ENCODE data around the gene HAPSTR1. TPM values are rescaled to one million over a fixed set of nuclear protein-coding genes. Genes with fewer than 3 reads are reported as not detected.
"Not testable (repeated sequence)": the region's sequence is repeated elsewhere in the genome, so short reads cannot be mapped to it uniquely, and the experiment has no call there.

Gene HAPSTR1
- 10 to 100 TPM in 1 of 3 donors, 1 to 10 TPM in 2; 4.9 to 20.2 (median 6.1) TPM for polyA plus RNA-seq

- peak; percentile 99 to 100 (median 99) for DNase-seq
- peaks cover 8 to 15% (median 12%) of the 10 kb centered on the region in 3 donors for H3K36me3 Mint-ChIP-seq
- peaks cover 13 to 27% (median 20%) of the 10 kb centered on the region in 3 donors for H3K27me3 Mint-ChIP-seq (ENCODE audit: low read depth in 3 of 3)
- no peaks in the 10 kb centered on the region for H3K9me3 Mint-ChIP-seq
- peak within 1 kb of the TSS; percentile 91 to 98 (median 96) for H3K27ac Mint-ChIP-seq
- peaks cover 44 to 45% of the 10 kb centered on the region in 2 donors for H3K4me1 Mint-ChIP-seq
- H3K4me3 Mint-ChIP-seq = peak within 1 kb of the TSS; percentile 95 to 100 (median 98)
Observed at GRCh38 chr16:9090960-9091866, at the start of gene HAPSTR1. TSS of gene HAPSTR1 (plus strand) at chr16:9091644. CDS start at chr16:9092045, 401 bp downstream.

DNA sequence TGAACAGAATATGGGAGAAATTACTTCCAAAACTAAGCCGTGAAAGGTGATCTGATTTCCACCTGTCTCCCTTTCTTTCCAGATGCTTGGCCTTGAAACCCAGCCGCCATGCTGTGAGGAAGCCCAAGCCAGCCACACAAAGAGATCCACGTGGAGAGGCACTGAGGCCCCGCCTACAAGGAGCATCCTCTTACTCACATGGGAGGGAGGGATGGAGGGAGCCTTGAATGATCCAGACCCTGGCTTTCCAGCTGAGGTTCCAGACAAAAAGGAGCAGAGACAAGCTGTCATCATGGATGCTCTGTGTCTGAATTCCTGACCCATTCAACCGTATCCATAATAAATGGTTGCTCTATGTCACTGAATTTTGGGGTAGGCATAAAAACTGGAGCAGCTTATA, 48.9 kb upstream of the HAPSTR1 start:
- Mint-ChIP-seq H3K36me3 (no peaks in the 10 kb centered on the region), H3K27me3 (ENCODE audit: low read depth in 3 of 3) (peaks cover 1 to 5% (median 2%) of the 10 kb centered on the region in 3 donors), H3K27ac (no peak overlapping the region), H3K9me3 (peaks cover 0 to 2% (median 0%) of the 10 kb centered on the region in 6 donors), H3K4me3 (no peak overlapping the region), H3K4me1 (no peaks in the 10 kb centered on the region)
- DNase-seq = no peak

- H3K27ac Mint-ChIP-seq = no peak overlapping the region
Observed at GRCh38 chr16:9042964-9043680, 48.3 kb upstream of the HAPSTR1 start.

DNA sequence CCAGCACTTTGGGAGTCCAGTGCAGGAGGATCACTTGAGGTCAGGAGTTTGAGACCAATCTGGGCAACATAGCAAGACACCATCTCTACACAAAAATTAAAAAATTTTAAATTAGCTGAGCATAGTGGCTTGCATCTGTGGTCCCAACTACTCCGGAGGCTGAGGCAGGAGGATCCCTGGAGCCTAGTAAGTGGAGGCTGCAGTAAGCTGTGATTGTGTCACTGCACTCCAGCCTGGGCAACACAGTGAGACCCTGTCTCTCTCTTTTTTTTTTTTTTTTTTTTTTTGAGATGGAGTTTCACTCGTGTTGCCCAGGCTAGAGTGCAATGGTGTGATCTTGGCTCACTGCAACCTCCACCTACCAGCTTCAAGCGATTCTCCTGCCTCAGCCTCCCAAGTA, 45.9 kb upstream of the HAPSTR1 start:
- H3K27ac Mint-ChIP-seq = not testable (repeated sequence)

More at GRCh38 chr16:9042964-9043680, 48.3 kb upstream of the HAPSTR1 start:
- Mint-ChIP-seq H3K4me3 (no peak overlapping the region), H3K36me3 (no peaks in the 10 kb centered on the region), H3K27me3 (ENCODE audit: low read depth in 3 of 3) (peaks cover 1 to 5% (median 2%) of the 10 kb centered on the region in 3 donors), H3K4me1 (no peaks in the 10 kb centered on the region), H3K9me3 (peaks cover 0 to 2% (median 0%) of the 10 kb centered on the region in 6 donors)
- no peak for DNase-seq

GRCh38 chr16:9046667-9047055, 44.8 kb upstream of the HAPSTR1 start:
- H3K4me1 Mint-ChIP-seq = no peaks in the 10 kb centered on the region
- no peak overlapping the region for H3K4me3 Mint-ChIP-seq
- DNase-seq = no peak
- peaks cover 0 to 3% (median 0%) of the 10 kb centered on the region in 3 donors for H3K27me3 Mint-ChIP-seq (ENCODE audit: low read depth in 3 of 3)
- H3K36me3 Mint-ChIP-seq = no peaks in the 10 kb centered on the region
- peaks cover 0 to 2% (median 0%) of the 10 kb centered on the region in 6 donors for H3K9me3 Mint-ChIP-seq
- H3K27ac Mint-ChIP-seq = no peak overlapping the region

More for the DNA sequence above, 45.9 kb upstream of the HAPSTR1 start:
- H3K27me3 Mint-ChIP-seq (ENCODE audit: low read depth in 3 of 3); H3K4me3 Mint-ChIP-seq; DNase-seq; H3K9me3 Mint-ChIP-seq; H3K36me3 Mint-ChIP-seq; H3K4me1 Mint-ChIP-seq: not testable (repeated sequence)

- Mint-ChIP-seq H3K36me3 (no peaks in the 10 kb centered on the region), H3K9me3 (peaks cover 0 to 2% (median 0%) of the 10 kb centered on the region in 6 donors), H3K27me3 (ENCODE audit: low read depth in 3 of 3) (peaks cover 0 to 5% (median 3%) of the 10 kb centered on the region in 3 donors), H3K4me1 (no peaks in the 10 kb centered on the region), H3K27ac (no peak overlapping the region), H3K4me3 (no peak overlapping the region)
- no peak for DNase-seq
Observed at GRCh38 chr16:9047689-9048301, 43.6 kb upstream of the HAPSTR1 start.

DNA sequence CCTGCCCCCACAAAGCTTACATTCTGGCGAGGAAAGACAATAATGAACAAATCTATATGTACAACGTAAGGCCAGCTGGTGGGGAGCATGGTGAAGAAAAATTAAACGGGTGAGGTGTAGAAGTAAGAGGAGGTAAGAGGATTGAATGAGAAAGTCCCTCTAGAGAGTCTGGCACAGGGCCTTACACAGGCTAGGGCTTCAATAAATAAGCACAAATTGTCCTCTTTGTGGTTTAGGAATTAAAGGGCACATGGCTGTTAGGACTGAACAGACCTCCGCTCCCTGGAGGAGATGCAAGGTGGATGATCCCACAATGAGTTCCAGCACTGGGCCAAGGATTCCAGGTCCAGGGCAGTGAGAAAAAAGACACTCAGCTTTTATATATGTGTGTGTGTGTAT, 43.1 kb upstream of the HAPSTR1 start:
- H3K27me3 Mint-ChIP-seq (ENCODE audit: low read depth in 3 of 3) = peaks cover 0 to 5% (median 4%) of the 10 kb centered on the region in 3 donors
- H3K4me3 Mint-ChIP-seq = no peak overlapping the region
- no peaks in the 10 kb centered on the region for H3K4me1 Mint-ChIP-seq
- H3K9me3 Mint-ChIP-seq = peaks cover 0 to 2% (median 0%) of the 10 kb centered on the region in 6 donors
- DNase-seq = no peak
- no peaks in the 10 kb centered on the region for H3K36me3 Mint-ChIP-seq
- no peak overlapping the region for H3K27ac Mint-ChIP-seq

DNA sequence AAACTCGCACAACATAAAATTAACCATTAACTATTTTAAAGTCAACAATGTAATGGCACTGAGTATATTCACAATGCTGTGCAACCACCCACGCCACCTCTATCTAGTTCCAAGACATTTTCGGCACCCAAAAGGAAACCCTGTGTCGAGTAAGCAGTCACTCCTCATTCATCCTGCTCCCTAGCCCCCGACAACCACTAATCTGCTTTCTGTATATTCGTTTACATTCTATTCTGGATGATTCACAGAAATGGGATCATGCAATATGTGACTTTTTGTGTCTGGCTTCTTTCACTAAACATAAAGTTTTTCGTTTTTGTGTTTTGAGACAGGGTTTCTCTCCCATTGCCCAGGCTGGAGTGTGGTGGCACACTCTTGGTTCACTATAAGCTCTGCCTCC, 42.2 kb upstream of the HAPSTR1 start:
- H3K27ac Mint-ChIP-seq = no peak overlapping the region
- no peaks in the 10 kb centered on the region for H3K36me3 Mint-ChIP-seq
- H3K9me3 Mint-ChIP-seq = peaks cover 0 to 2% (median 0%) of the 10 kb centered on the region in 6 donors
- no peaks in the 10 kb centered on the region for H3K4me1 Mint-ChIP-seq
- DNase-seq = no peak
- H3K27me3 Mint-ChIP-seq (ENCODE audit: low read depth in 3 of 3) = peaks cover 0 to 8% (median 5%) of the 10 kb centered on the region in 3 donors
- H3K4me3 Mint-ChIP-seq = no peak overlapping the region

DNA sequence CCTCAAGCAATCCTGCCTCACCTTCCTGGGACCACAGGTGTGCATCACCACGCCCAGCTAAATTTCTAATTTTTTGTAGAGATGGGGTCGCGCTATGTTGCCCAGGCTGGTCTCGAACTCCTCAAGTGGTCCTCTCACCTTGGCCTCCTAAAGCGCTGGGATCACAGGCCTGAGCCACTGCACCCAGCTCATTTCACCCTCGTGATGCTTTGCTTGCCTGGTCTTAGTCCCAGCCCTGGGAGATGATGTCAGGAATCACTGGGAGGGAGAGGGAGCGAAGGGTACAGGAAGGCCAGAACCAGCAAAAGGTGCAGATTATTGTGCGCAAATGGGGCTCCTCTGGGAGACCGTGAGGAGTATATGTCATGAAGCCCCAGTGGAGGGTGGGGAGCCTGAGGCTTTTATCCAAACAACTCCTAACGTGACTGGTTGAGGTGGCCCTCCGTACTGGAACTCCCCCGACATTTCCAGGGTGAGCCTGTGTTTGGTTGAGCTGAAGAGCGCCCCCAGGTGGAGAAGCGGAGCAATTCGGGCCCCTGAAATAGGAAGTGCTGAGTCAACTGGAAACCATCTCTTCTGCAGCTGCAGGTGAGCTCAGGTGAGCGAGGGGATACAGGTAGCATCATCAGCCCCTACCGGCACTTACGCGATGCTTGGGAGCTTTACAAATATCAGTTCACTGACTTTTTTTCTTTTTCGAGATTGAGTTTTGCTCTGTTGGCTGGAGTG, 41.2 kb upstream of the HAPSTR1 start:
- DNase-seq = peak in 1 of 3 donors; percentile 5
- H3K36me3 Mint-ChIP-seq = no peaks in the 10 kb centered on the region
- no peak overlapping the region for H3K4me3 Mint-ChIP-seq
- H3K27ac Mint-ChIP-seq = no peak overlapping the region
- H3K4me1 Mint-ChIP-seq = no peaks in the 10 kb centered on the region
- peaks cover 0 to 2% (median 0%) of the 10 kb centered on the region in 6 donors for H3K9me3 Mint-ChIP-seq
- peaks cover 0 to 8% (median 5%) of the 10 kb centered on the region in 3 donors for H3K27me3 Mint-ChIP-seq (ENCODE audit: low read depth in 3 of 3)

DNA sequence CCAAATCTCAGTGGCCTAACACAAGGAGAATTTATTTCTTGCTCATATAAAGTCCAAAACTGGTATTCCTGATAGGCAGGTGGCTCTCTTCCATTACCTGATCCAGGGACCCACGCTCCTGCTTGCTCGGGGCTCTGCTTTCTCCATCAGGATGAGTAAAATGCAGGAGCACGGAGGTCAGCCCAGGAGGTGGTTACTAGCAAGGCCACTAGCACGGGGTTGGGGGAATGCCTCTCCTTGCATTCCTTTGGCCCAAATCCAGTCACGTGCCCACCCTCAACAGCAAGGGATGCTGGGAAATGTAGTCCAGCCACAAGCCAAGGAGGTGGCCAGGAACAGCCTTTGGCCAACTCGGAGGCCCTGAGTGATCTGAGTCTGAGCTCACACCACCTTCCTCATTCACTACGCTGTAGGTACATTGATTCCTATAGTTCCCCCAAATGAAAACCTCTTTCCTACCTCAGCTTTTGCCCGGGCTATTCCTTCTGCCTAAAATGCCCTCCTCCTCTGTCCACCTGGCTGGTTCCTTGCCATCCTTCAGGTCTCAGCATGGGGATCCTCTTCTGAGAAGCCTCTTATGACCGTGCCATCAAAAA, 38.3 kb upstream of the HAPSTR1 start:
- no peak overlapping the region for H3K27ac Mint-ChIP-seq
- H3K27me3 Mint-ChIP-seq (ENCODE audit: low read depth in 3 of 3) = peaks cover 0 to 8% (median 5%) of the 10 kb centered on the region in 3 donors
- DNase-seq = no peak
- no peaks in the 10 kb centered on the region for H3K36me3 Mint-ChIP-seq
- no peaks in the 10 kb centered on the region for H3K9me3 Mint-ChIP-seq
- no peaks in the 10 kb centered on the region for H3K4me1 Mint-ChIP-seq
- H3K4me3 Mint-ChIP-seq = no peak overlapping the region

DNA sequence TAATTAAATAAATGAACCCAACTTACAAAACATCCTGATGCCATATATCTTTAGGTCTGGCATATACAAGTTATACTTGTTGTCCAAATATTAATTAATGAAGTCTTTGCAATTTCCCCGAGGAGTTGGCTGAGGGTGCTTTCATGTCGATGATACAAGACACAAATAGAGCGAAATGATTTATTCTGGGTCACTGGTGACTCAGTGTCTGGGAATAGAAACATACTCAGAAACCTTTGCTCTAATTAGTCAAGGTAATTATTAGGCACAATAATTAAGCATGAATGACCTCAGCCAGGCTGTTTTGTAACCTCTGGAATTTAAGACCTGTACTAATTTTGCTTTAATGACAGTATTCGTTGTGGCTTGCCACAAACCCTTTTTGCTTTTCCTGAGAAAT, 37.0 kb upstream of the HAPSTR1 start:
- no peaks in the 10 kb centered on the region for H3K4me1 Mint-ChIP-seq
- no peaks in the 10 kb centered on the region for H3K9me3 Mint-ChIP-seq
- H3K27me3 Mint-ChIP-seq (ENCODE audit: low read depth in 3 of 3) = peaks cover 0 to 8% (median 4%) of the 10 kb centered on the region in 3 donors
- no peaks in the 10 kb centered on the region for H3K36me3 Mint-ChIP-seq
- no peak for DNase-seq
- no peak overlapping the region for H3K4me3 Mint-ChIP-seq
- no peak overlapping the region for H3K27ac Mint-ChIP-seq

DNA sequence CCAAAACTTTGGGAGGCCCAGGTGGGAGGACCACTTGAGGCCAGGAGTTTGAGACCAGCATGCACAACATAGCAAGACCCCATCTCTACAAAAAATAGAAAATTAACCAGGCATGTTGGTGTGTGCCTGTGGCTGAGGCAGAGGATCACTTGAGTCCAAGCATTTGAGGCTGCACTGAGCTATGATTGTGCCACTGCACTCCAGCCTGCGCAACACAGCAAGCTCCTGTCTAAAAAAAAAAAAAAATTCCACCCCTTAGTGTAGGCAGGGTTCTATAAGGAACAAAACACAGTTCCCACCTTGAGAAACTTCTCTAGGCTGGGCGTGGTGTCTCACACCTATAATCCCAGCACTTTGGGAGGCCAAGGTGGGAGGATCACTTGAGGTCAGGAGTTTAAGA, 36.3 kb upstream of the HAPSTR1 start:
- no peak overlapping the region for H3K27ac Mint-ChIP-seq
- no peaks in the 10 kb centered on the region for H3K9me3 Mint-ChIP-seq
- no peaks in the 10 kb centered on the region for H3K36me3 Mint-ChIP-seq
- no peak for DNase-seq
- peaks cover 0 to 8% (median 2%) of the 10 kb centered on the region in 3 donors for H3K27me3 Mint-ChIP-seq (ENCODE audit: low read depth in 3 of 3)
- H3K4me1 Mint-ChIP-seq = no peaks in the 10 kb centered on the region
- H3K4me3 Mint-ChIP-seq = no peak overlapping the region

DNA sequence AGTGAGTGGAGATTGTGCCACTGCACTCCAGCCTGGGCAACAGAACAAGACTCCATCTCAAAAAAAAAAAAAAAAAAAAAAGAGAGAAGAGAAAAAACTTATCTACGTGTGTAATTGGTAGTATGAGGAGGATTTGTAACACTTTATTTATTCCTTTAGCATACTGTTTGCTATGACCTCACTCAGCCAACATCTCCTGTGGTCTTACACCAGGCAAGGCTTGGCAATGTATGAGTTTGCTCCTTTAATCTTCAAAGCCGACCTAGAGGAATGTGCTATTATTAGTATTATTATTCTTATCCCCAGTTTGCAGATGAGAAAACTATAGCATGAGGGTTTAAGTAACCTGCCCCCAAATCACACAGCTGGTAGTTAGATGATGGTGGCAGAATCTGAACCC, 35.8 kb upstream of the HAPSTR1 start:
- H3K27me3 Mint-ChIP-seq (ENCODE audit: low read depth in 3 of 3) = peaks cover 0 to 8% (median 2%) of the 10 kb centered on the region in 3 donors

More for the DNA sequence above, 35.8 kb upstream of the HAPSTR1 start:
- Mint-ChIP-seq H3K36me3 (no peaks in the 10 kb centered on the region), H3K9me3 (no peaks in the 10 kb centered on the region), H3K4me3 (no peak overlapping the region), H3K27ac (no peak overlapping the region), H3K4me1 (no peaks in the 10 kb centered on the region)
- no peak for DNase-seq
